H9 (cell line): ENCODE measurements around the gene ABCB8. TPM values are rescaled to one million over a fixed set of nuclear protein-coding genes. Genes with fewer than 3 reads are reported as not detected.

Experiments used
- DNase-seq: peaks from one replicate; pipeline ENCODE4 v3.0.0-alpha.2; 2017
- H2AFZ ChIP-seq: one replicate; pipeline ENCODE4 v1.6.1; 2013; ENCODE audit warnings: mild to moderate bottlenecking, low read length, control low read depth, moderate library complexity
- H2AK5ac ChIP-seq: 2 replicates; pipeline ENCODE4 v1.6.1; 2013; ENCODE audit warnings: low read length, control low read depth, mixed read lengths; ENCODE audit not compliant: insufficient read length
- H2BK120ac ChIP-seq: one replicate; pipeline ENCODE4 v1.6.1; 2013; ENCODE audit warnings: low read depth, mild to moderate bottlenecking, low read length, control low read depth, inconsistent platforms; ENCODE audit not compliant: poor library complexity, severe bottlenecking
- H2BK12ac ChIP-seq: 2 replicates; pipeline ENCODE4 v1.6.1; 2013; ENCODE audit warnings: low read length, control low read depth, mixed read lengths, low read depth; ENCODE audit not compliant: insufficient read length
- H2BK15ac ChIP-seq: 2 replicates; pipeline ENCODE4 v1.6.1; 2013; ENCODE audit warnings: low read depth, low read length, control low read depth
- H2BK20ac ChIP-seq: one replicate; pipeline ENCODE4 v1.6.1; 2013; ENCODE audit warnings: low read depth, mild to moderate bottlenecking, low read length, control low read depth, inconsistent platforms; ENCODE audit not compliant: poor library complexity, severe bottlenecking
- H2BK5ac ChIP-seq: 2 replicates; pipeline ENCODE4 v1.6.1; 2013; ENCODE audit warnings: low read length, control low read depth, mixed read lengths; ENCODE audit not compliant: insufficient read length
- H3K14ac ChIP-seq: 2 replicates; pipeline ENCODE4 v1.6.1; 2013; ENCODE audit warnings: low read length, control low read depth; ENCODE audit not compliant: insufficient read depth
- H3K18ac ChIP-seq: 2 replicates; pipeline ENCODE4 v1.6.1; 2013; ENCODE audit warnings: low read depth, mild to moderate bottlenecking, mixed read lengths, low read length, control low read depth; ENCODE audit not compliant: insufficient read length
- H3K23ac ChIP-seq: 2 replicates; pipeline ENCODE4 v1.6.1; 2013; ENCODE audit warnings: low read length, control low read depth, mixed read lengths, low read depth; ENCODE audit not compliant: insufficient read length
- H3K23me2 ChIP-seq: 2 replicates; pipeline ENCODE4 v1.6.1; 2013; ENCODE audit warnings: low read depth, mild to moderate bottlenecking, mixed read lengths, low read length, control low read depth; ENCODE audit not compliant: insufficient read length, poor library complexity, severe bottlenecking
- H3K27ac ChIP-seq: 2 replicates; pipeline ENCODE4 v1.5.1; 2013; ENCODE audit warnings: low read length, control low read depth, mixed read lengths, low read depth; ENCODE audit not compliant: insufficient read length
- H3K27me3 ChIP-seq: 2 replicates; pipeline ENCODE4 v1.6.1; 2013; ENCODE audit warnings: low read length, control low read depth, inconsistent platforms; ENCODE audit not compliant: insufficient read depth
- H3K4ac ChIP-seq: 2 replicates; pipeline ENCODE4 v1.6.1; 2013; ENCODE audit warnings: low read depth, mild to moderate bottlenecking, control low read depth, inconsistent platforms, low read length, moderate library complexity
- H3K4me1 ChIP-seq: 2 replicates; pipeline ENCODE4 v1.6.1; 2013; ENCODE audit warnings: low read length, control low read depth, inconsistent platforms; ENCODE audit not compliant: insufficient read depth
- H3K4me2 ChIP-seq: 2 replicates; pipeline ENCODE4 v1.6.1; 2013; ENCODE audit warnings: low read length, control low read depth, mixed read lengths; ENCODE audit not compliant: insufficient read length, insufficient read depth
- H3K56ac ChIP-seq: 2 replicates; pipeline ENCODE4 v1.6.1; 2013; ENCODE audit warnings: low read depth, mild to moderate bottlenecking, mixed read lengths, low read length, control low read depth; ENCODE audit not compliant: insufficient read length
- H3K79me1 ChIP-seq: 2 replicates; pipeline ENCODE4 v1.6.1; 2013; ENCODE audit warnings: low read depth, mild to moderate bottlenecking, moderate library complexity, low read length, control low read depth, inconsistent platforms; ENCODE audit not compliant: insufficient read depth, poor library complexity, severe bottlenecking
- H3K79me2 ChIP-seq: 2 replicates; pipeline ENCODE4 v1.6.1; 2013; ENCODE audit warnings: low read length, control low read depth, inconsistent platforms; ENCODE audit not compliant: insufficient read depth
- H3K9ac ChIP-seq: 2 replicates; pipeline ENCODE4 v1.6.1; 2013; ENCODE audit warnings: low read length, control low read depth, mixed read lengths; ENCODE audit not compliant: insufficient read length; ENCODE audit errors: extremely low read depth
- H3K9me3 ChIP-seq: one replicate; pipeline ENCODE4 v1.6.1; 2013; ENCODE audit warnings: low read depth, low read length, inconsistent platforms; ENCODE audit not compliant: control insufficient read depth
- H3T11ph ChIP-seq: one replicate; pipeline ENCODE4 v1.6.1; 2013; ENCODE audit warnings: mild to moderate bottlenecking, low read length, control low read depth, inconsistent platforms
- H4K20me1 ChIP-seq: one replicate; pipeline ENCODE4 v1.6.1; 2013; ENCODE audit not compliant: control insufficient read depth, insufficient read length, insufficient read depth
- H4K5ac ChIP-seq: 2 replicates; pipeline ENCODE4 v1.6.1; 2013; ENCODE audit warnings: low read depth, mild to moderate bottlenecking, mixed read lengths, low read length, control low read depth; ENCODE audit not compliant: insufficient read length
- H4K8ac ChIP-seq: replicated peaks from 2 replicates; pipeline ENCODE4 v1.6.1; 2013; ENCODE audit warnings: low read length, control low read depth, mixed read lengths, low read depth; ENCODE audit not compliant: insufficient read length
- H4K91ac ChIP-seq: 2 replicates; pipeline ENCODE4 v1.6.1; 2013; ENCODE audit warnings: low read depth, mild to moderate bottlenecking, moderate library complexity, mixed read lengths, low read length, control low read depth; ENCODE audit not compliant: insufficient read length
- H3K27ac Mint-ChIP-seq, 3 experiments: 2 replicates in 2 of 3; 3 replicates in 1 of 3; pipeline ENCODE4 v1.8.0; 2020 to 2021; ENCODE audit warnings: mixed read lengths in 3 of 3, mild to moderate bottlenecking in 1 of 3, moderate library complexity in 1 of 3
- H3K27me3 Mint-ChIP-seq: 2 replicates; pipeline ENCODE4 v1.8.0; 2021; ENCODE audit warnings: low read depth, mild to moderate bottlenecking, moderate library complexity, mixed read lengths
- H3K36me3 Mint-ChIP-seq, 3 experiments: 2 replicates in 2 of 3; 3 replicates in 1 of 3; pipeline ENCODE4 v1.8.0; 2020 to 2021; ENCODE audit warnings: low read depth in 3 of 3, mixed read lengths in 3 of 3; ENCODE audit not compliant: insufficient read depth in 1 of 3
- H3K4me1 Mint-ChIP-seq, 2 experiments: 2 replicates each; pipeline ENCODE4 v1.8.0; 2020; ENCODE audit warnings: mixed read lengths in 2 of 2
- H3K4me3 Mint-ChIP-seq, 2 experiments: 2 replicates in 1 of 2; 3 replicates in 1 of 2; pipeline ENCODE4 v1.8.0; 2020 to 2021; ENCODE audit warnings: mild to moderate bottlenecking in 2 of 2, mixed read lengths in 2 of 2, moderate library complexity in 1 of 2
- H3K9me3 Mint-ChIP-seq, 2 experiments: 2 replicates in 1 of 2; 3 replicates in 1 of 2; pipeline ENCODE4 v1.8.0; 2020; ENCODE audit warnings: mild to moderate bottlenecking in 2 of 2, mixed read lengths in 2 of 2, moderate library complexity in 1 of 2
- CTCF ChIP-seq: fragments of 200-600 bp; sonication (generic); conservative IDR thresholded peaks from 3 replicates; pipeline ENCODE4 v1.8.0; 2021; ENCODE audit warnings: antibody characterized with exemption, mild to moderate bottlenecking
- WGBS: extraction: QIAGEN DNeasy Blood & Tissue Kit; methylation state at CpG from one replicate; pipeline ENCODE4 v1.1.7; 2013; ENCODE audit warnings: missing lambda C conversion rate, low lambda C conversion rate, mixed read lengths; ENCODE audit not compliant: insufficient read length; ENCODE audit errors: extremely low coverage; 5-methylcytosine and 5-hydroxymethylcytosine counted together
- total RNA-seq: library from RNA; stranded (reverse); gene quantifications from 2 replicates; pipeline ENCODE4 v1.2.1, GENCODE V29; 2021

ABCB8 gene
- total RNA-seq, 1 experiment from 2014 or later: 22.1 TPM

GRCh38 chr7:151033864-151034249 is 5.6 kb downstream of the ABCB8 start:
- Histone ChIP-seq H3K4me1 (no peaks in the 10 kb centered on the region), H3K9me3 (no peaks in the 10 kb centered on the region), H4K91ac (no peak overlapping the region), H3K79me2 (no peaks in the 10 kb centered on the region), H2AK5ac (no peak overlapping the region), H4K5ac (no peak overlapping the region), H2BK5ac (no peak overlapping the region), H4K20me1 (no peaks in the 10 kb centered on the region), H3K56ac (no peak overlapping the region), H3K79me1 (no peaks in the 10 kb centered on the region), H4K8ac (no peak overlapping the region), H3K4ac (no peak overlapping the region), H2AFZ (no peak overlapping the region), H3K23me2 (peaks cover 1% of the 10 kb centered on the region), H3K9ac (no peak overlapping the region), H2BK12ac (no peak overlapping the region), H2BK120ac (no peak overlapping the region), H3K18ac (no peak overlapping the region), H3K14ac (no peak overlapping the region), H2BK15ac (no peak overlapping the region), H3K27ac (no peak overlapping the region), H3T11ph (no peak overlapping the region), H3K4me2 (no peak overlapping the region), H2BK20ac (no peak overlapping the region), H3K23ac (no peak overlapping the region), H3K27me3 (no peaks in the 10 kb centered on the region)
- DNase-seq: no peak
- Mint-ChIP-seq H3K4me1 (peaks cover 2 to 4% of the 10 kb centered on the region in 2 experiments), H3K27me3 (no peaks in the 10 kb centered on the region), H3K4me3 (no peak overlapping the region), H3K27ac (no peak overlapping the region), H3K36me3 (peaks cover 0 to 8% (median 4%) of the 10 kb centered on the region in 3 experiments; a peak in 4 of 7 replicates), H3K9me3 (no peaks in the 10 kb centered on the region)
- no peak for TF ChIP-seq CTCF
- no CpG with 5 or more reads among the region's 5 CpGs for WGBS
